ENCODE data around the gene EYA2. TPM values are rescaled to one million over a fixed set of nuclear protein-coding genes. Genes with fewer than 3 reads are reported as not detected.

EYA2 gene
- total RNA-seq, 1 experiment from 2014 or later, result 0.74 TPM

GRCh38 chr20:46951405-46951804, 56.8 kb downstream of the EYA2 start:
- H3K4me1 ChIP-seq (ENCODE audit: insufficient read depth, low read length), result no peaks in the 10 kb centered on the region
- no CpG with 5 or more reads among the region's 4 CpGs for WGBS (ENCODE audit: extremely low coverage, insufficient read length, low lambda C conversion rate)
- H3K9me3 ChIP-seq (ENCODE audit: control insufficient read depth, low read depth, low read length), result no peaks in the 10 kb centered on the region
- no peaks in the 10 kb centered on the region; the same call in 1 of the 2 replicates for H3K27me3 ChIP-seq (ENCODE audit: insufficient read depth, low read length)
- Mint-ChIP-seq H3K36me3 (ENCODE audit: insufficient read depth in 1 of 3, low read depth in 3 of 3) (peaks cover 0 to 4% (median 2%) of the 10 kb centered on the region in 3 experiments; a peak in 5 of 7 replicates), H3K9me3 (peaks cover 2% of the 10 kb centered on the region in 2 experiments; a peak in 3 of 5 replicates), H3K27me3 (ENCODE audit: low read depth) (peaks cover 3% of the 10 kb centered on the region), H3K27ac (no peak overlapping the region), H3K4me3 (no peak overlapping the region), H3K4me1 (peaks cover 4 to 10% of the 10 kb centered on the region in 2 experiments)
- H3K79me1 ChIP-seq (ENCODE audit: insufficient read depth, low read depth, low read length, poor library complexity, severe bottlenecking), result no peaks in the 10 kb centered on the region
- DNase-seq, result no peak
- no peak overlapping the region for H3K27ac ChIP-seq (ENCODE audit: insufficient read length, low read depth, low read length)
- H2BK15ac ChIP-seq (ENCODE audit: low read depth, low read length), result no peak overlapping the region
- H4K91ac ChIP-seq (ENCODE audit: insufficient read length, low read depth, low read length), result no peak overlapping the region
- no peaks in the 10 kb centered on the region for H3K79me2 ChIP-seq (ENCODE audit: insufficient read depth, low read length)
- no peaks in the 10 kb centered on the region for H3K23me2 ChIP-seq (ENCODE audit: insufficient read length, low read depth, low read length, poor library complexity, severe bottlenecking)
- H2BK5ac ChIP-seq (ENCODE audit: insufficient read length, low read length), result no peak overlapping the region
- H3K14ac ChIP-seq (ENCODE audit: insufficient read depth, low read length), result no peak overlapping the region
- no peak for TF ChIP-seq CTCF (conservative IDR thresholded peaks at IDR 0.05)
- H3K9ac ChIP-seq (ENCODE audit: extremely low read depth, insufficient read length, low read length), result no peak overlapping the region
- no peak overlapping the region for H3K23ac ChIP-seq (ENCODE audit: insufficient read length, low read depth, low read length)
- no peak overlapping the region for H2BK120ac ChIP-seq (ENCODE audit: low read depth, low read length, poor library complexity, severe bottlenecking)
- no peaks in the 10 kb centered on the region for H4K20me1 ChIP-seq (ENCODE audit: control insufficient read depth, insufficient read depth, insufficient read length)
- H4K5ac ChIP-seq (ENCODE audit: insufficient read length, low read depth, low read length), result no peak overlapping the region
- H3K56ac ChIP-seq (ENCODE audit: insufficient read length, low read depth, low read length), result no peak overlapping the region
- H2AFZ ChIP-seq (ENCODE audit: low read length), result no peak overlapping the region
- H2BK12ac ChIP-seq (ENCODE audit: insufficient read length, low read depth, low read length), result no peak overlapping the region
- H2BK20ac ChIP-seq (ENCODE audit: low read depth, low read length, poor library complexity, severe bottlenecking), result no peak overlapping the region
- H4K8ac ChIP-seq (replicated peaks; ENCODE audit: insufficient read length, low read depth, low read length), result no peak overlapping the region
- no peak overlapping the region for H3K18ac ChIP-seq (ENCODE audit: insufficient read length, low read depth, low read length)
- H3K4me2 ChIP-seq (ENCODE audit: insufficient read depth, insufficient read length, low read length), result no peak overlapping the region
- H3K4ac ChIP-seq (ENCODE audit: low read depth, low read length), result no peak overlapping the region
- H2AK5ac ChIP-seq (ENCODE audit: insufficient read length, low read length), result no peak overlapping the region
- H3T11ph ChIP-seq (ENCODE audit: low read length), result no peak overlapping the region
